Measurements from ENCODE around the gene SPPL2B. TPM values are rescaled to one million over a fixed set of nuclear protein-coding genes. Genes with fewer than 3 reads are reported as not detected.

The SPPL2B gene
- total RNA-seq, 4 donors from 2014 or later, result 18.1 to 27.7 (median 23.2) TPM

- H3K36me3 ChIP-seq, result peaks cover 0 to 33% of the 10 kb centered on the region in 2 donors
- no peak overlapping the region for H3K4me3 ChIP-seq
- H3K4me1 ChIP-seq, result peaks cover 7 to 9% of the 10 kb centered on the region in 2 donors
- H3K9me3 ChIP-seq, result no peaks in the 10 kb centered on the region
- no peak for DNase-seq
- in situ Hi-C loops (cut with MboI; ENCODE audit: low sequenced_read_pairs in 4 of 4) (no loop called here), intact Hi-C loops (cut with DNase I; ENCODE audit: low total_unique reads) (no loop called here)
- no peak for ATAC-seq
- TF ChIP-seq POLR2A (IDR thresholded peaks at IDR 0.05), result no peak
- TF ChIP-seq, protein P1, sequence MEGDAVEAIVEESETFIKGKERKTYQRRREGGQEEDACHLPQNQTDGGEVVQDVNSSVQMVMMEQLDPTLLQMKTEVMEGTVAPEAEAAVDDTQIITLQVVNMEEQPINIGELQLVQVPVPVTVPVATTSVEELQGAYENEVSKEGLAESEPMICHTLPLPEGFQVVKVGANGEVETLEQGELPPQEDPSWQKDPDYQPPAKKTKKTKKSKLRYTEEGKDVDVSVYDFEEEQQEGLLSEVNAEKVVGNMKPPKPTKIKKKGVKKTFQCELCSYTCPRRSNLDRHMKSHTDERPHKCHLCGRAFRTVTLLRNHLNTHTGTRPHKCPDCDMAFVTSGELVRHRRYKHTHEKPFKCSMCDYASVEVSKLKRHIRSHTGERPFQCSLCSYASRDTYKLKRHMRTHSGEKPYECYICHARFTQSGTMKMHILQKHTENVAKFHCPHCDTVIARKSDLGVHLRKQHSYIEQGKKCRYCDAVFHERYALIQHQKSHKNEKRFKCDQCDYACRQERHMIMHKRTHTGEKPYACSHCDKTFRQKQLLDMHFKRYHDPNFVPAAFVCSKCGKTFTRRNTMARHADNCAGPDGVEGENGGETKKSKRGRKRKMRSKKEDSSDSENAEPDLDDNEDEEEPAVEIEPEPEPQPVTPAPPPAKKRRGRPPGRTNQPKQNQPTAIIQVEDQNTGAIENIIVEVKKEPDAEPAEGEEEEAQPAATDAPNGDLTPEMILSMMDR (IDR thresholded peaks at IDR 0.05 in 4 of 5, conservative IDR thresholded peaks at IDR 0.05 in 1 of 5), result no peak
- no peak overlapping the region for H3K27ac ChIP-seq
- H3K27me3 ChIP-seq, result no peaks in the 10 kb centered on the region
Measured at GRCh38 chr19:2338055-2338615, 9.7 kb downstream of the SPPL2B start.

DNA sequence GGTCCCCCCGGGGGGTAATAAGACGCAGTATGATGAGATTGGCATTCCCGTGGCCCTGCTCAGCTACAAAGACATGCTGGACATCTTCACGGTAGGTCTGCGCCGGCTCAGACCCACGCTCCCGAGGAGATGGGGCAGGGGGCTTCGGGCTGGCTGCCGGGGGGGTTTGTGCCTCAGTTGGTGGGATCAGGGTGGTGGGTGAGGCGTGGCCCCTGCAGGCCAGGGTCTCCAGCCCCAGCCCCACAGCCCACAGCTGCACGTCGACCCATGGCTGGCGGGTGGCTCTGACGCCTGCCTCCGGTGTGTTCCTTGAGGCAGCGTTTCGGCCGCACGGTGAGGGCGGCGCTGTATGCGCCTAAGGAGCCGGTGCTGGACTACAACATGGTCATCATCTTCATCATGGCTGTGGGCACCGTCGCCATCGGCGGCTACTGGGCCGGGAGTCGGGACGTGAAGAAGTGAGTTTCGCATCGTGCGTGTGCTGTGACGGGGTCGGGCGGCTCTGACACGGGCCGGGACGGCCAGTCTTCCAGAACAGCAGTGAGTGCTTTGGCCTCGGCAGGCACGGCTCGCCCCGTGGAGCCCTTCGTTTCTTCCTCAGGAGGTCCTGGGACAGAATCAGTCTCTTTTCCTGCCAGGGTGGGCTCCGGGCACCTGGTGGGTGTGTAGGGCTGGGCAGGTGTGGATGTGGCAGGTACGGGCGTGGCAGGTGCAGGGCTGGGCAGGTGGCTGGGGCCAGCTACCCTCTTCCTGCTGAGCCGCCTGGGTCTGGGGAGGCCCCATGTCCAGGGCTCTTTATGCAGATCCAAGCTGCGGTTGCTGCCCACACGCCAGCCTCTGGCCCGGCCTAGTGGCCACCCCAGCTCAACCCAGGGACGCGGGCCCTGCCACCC lies 10.5 kb downstream of the SPPL2B start:
- Histone ChIP-seq H3K27ac (no peak overlapping the region), H3K36me3 (peaks cover 0 to 33% of the 10 kb centered on the region in 2 donors), H3K4me1 (peaks cover 0 to 1% of the 10 kb centered on the region in 2 donors), H3K4me3 (no peak overlapping the region), H3K27me3 (no peaks in the 10 kb centered on the region), H3K9me3 (no peaks in the 10 kb centered on the region)
- intact Hi-C loops (cut with DNase I; ENCODE audit: low total_unique reads), result no loop called here
- ATAC-seq (no peak), DNase-seq (no peak)
- TF ChIP-seq, protein P1 (IDR thresholded peaks at IDR 0.05 in 4 of 5, conservative IDR thresholded peaks at IDR 0.05 in 1 of 5), result no peak
- TF ChIP-seq POLR2A (IDR thresholded peaks at IDR 0.05), result no peak
- in situ Hi-C loops (cut with MboI; ENCODE audit: low sequenced_read_pairs in 4 of 4), result no loop called here

DNA sequence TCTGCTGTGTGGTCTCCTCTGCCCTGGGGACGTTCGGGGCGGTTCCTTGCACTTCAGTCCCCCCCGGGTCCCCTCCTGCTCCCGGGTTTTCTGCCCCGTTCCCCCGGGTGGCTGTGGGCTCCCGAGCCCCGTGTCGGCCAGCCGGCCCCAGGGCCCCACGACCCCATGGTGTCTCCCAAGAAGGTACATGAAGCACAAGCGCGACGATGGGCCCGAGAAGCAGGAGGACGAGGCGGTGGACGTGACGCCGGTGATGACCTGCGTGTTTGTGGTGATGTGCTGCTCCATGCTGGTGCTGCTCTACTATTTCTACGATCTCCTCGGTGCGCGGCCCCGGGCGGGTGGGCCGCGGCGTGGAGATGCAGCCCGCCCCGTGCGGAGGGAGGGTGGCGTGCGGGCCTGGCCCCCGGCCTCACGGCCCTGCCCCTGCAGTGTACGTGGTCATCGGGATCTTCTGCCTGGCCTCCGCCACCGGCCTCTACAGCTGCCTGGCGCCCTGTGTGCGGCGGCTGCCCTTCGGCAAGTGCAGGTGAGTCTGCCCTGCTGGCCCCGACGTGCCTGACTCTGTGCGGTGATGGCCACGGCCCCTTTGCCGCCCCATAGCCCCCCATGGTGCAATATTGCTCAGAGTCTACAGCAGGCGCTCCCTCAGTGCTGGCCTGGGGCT lies 11.3 kb downstream of the SPPL2B start:
- Histone ChIP-seq H3K4me1 (no peaks in the 10 kb centered on the region), H3K9me3 (no peaks in the 10 kb centered on the region), H3K27me3 (no peaks in the 10 kb centered on the region), H3K36me3 (peaks cover 0 to 38% of the 10 kb centered on the region in 2 donors), H3K4me3 (no peak overlapping the region), H3K27ac (no peak overlapping the region)
- no peak for TF ChIP-seq POLR2A (IDR thresholded peaks at IDR 0.05)
- TF ChIP-seq, protein P1 (IDR thresholded peaks at IDR 0.05 in 4 of 5, conservative IDR thresholded peaks at IDR 0.05 in 1 of 5), result no peak
- DNase-seq (no peak), ATAC-seq (no peak)
- in situ Hi-C loops (cut with MboI; ENCODE audit: low sequenced_read_pairs in 4 of 4) (no loop called here), intact Hi-C loops (cut with DNase I; ENCODE audit: low total_unique reads) (no loop called here)

GRCh38 chr19:2340496-2341243 lies 12.2 kb downstream of the SPPL2B start:
- DNase-seq (no peak), ATAC-seq (no peak)
- TF ChIP-seq, protein P1 (IDR thresholded peaks at IDR 0.05 in 4 of 5, conservative IDR thresholded peaks at IDR 0.05 in 1 of 5), result no peak
- TF ChIP-seq POLR2A (IDR thresholded peaks at IDR 0.05), result no peak
- H3K4me3 ChIP-seq, result no peak overlapping the region
- in situ Hi-C loops (cut with MboI; ENCODE audit: low sequenced_read_pairs in 4 of 4), result no loop called here
- H3K27me3 ChIP-seq, result no peaks in the 10 kb centered on the region
- H3K27ac ChIP-seq, result no peak overlapping the region
- H3K4me1 ChIP-seq, result no peaks in the 10 kb centered on the region
- H3K9me3 ChIP-seq, result no peaks in the 10 kb centered on the region
- H3K36me3 ChIP-seq, result peaks cover 0 to 38% of the 10 kb centered on the region in 2 donors
- intact Hi-C loops (cut with DNase I; ENCODE audit: low total_unique reads), result no loop called here
